SK-N-SH treated with all-trans-retinoic acid at 6 μM for 48 hours (cell line): ENCODE results near the gene IFNGR1.

Source experiments
- ATAC-seq: fragments of 200-7000 bp; cut with Tn5 transposase; 3 replicates; pipeline ENCODE4 v1.9.1; 2020; ENCODE audit warnings: mild to moderate bottlenecking, moderate library complexity
- ESRRG ChIP-seq: fragments of 250-450 bp; sonication (Bioruptor Pico); IDR thresholded peaks from 2 replicates; pipeline ENCODE4 v1.6.1; 2021; ENCODE audit warnings: mild to moderate bottlenecking
- GLIS3 ChIP-seq: fragments of 250-450 bp; sonication (Bioruptor Pico); IDR thresholded peaks from 2 replicates; pipeline ENCODE4 v1.5.0; 2020; ENCODE audit warnings: mild to moderate bottlenecking, moderate library complexity
- PATZ1 ChIP-seq: fragments of 250-450 bp; sonication (Bioruptor Pico); IDR thresholded peaks from 2 replicates; pipeline ENCODE4 v1.8.0; 2020; ENCODE audit warnings: mild to moderate bottlenecking, moderate library complexity, borderline replicate concordance
- RARB ChIP-seq: fragments of 250-450 bp; sonication (Bioruptor Pico); IDR thresholded peaks from 2 replicates; pipeline ENCODE4 v1.8.0; 2021; ENCODE audit warnings: mild to moderate bottlenecking, moderate library complexity
- TOX ChIP-seq: fragments of 250-450 bp; sonication (Bioruptor Pico); IDR thresholded peaks from 2 replicates; pipeline ENCODE4 v1.8.0; 2021; ENCODE audit warnings: mild to moderate bottlenecking, moderate library complexity, borderline replicate concordance
- ZFP3 ChIP-seq: fragments of 250-450 bp; sonication (Bioruptor Pico); IDR thresholded peaks from 2 replicates; pipeline ENCODE4 v1.5.0; 2020; ENCODE audit warnings: mild to moderate bottlenecking, moderate library complexity
- ZNF565 ChIP-seq: fragments of 450-650 bp; formaldehyde crosslinking; conservative IDR thresholded peaks from 2 replicates; pipeline ENCODE4 v1.5.0; 2020; ENCODE audit warnings: low read depth, mild to moderate bottlenecking, moderate library complexity
- ZNF70 ChIP-seq: fragments of 450-650 bp; formaldehyde crosslinking; IDR thresholded peaks from 2 replicates; pipeline ENCODE4 v1.5.0; 2020; ENCODE audit warnings: mild to moderate bottlenecking, moderate library complexity
- ZNF8 ChIP-seq: fragments of 450-650 bp; formaldehyde crosslinking; IDR thresholded peaks from 2 replicates; pipeline ENCODE4 v1.5.0; 2020; ENCODE audit warnings: mild to moderate bottlenecking, moderate library complexity

The IFNGR1 gene

GRCh38 chr6:137149035-137149393 lies 70.2 kb downstream of the IFNGR1 start (continued):
- TF ChIP-seq ESRRG (CRISPR knock-in tag): no peak
- no peak for TF ChIP-seq GLIS3
- TF ChIP-seq ZNF8 (CRISPR knock-in tag): no peak
- no peak for TF ChIP-seq TOX (CRISPR knock-in tag)
- no peak for TF ChIP-seq PATZ1
- no peak for TF ChIP-seq ZNF565
- TF ChIP-seq, all 23 proteins: peak for 0

DNA sequence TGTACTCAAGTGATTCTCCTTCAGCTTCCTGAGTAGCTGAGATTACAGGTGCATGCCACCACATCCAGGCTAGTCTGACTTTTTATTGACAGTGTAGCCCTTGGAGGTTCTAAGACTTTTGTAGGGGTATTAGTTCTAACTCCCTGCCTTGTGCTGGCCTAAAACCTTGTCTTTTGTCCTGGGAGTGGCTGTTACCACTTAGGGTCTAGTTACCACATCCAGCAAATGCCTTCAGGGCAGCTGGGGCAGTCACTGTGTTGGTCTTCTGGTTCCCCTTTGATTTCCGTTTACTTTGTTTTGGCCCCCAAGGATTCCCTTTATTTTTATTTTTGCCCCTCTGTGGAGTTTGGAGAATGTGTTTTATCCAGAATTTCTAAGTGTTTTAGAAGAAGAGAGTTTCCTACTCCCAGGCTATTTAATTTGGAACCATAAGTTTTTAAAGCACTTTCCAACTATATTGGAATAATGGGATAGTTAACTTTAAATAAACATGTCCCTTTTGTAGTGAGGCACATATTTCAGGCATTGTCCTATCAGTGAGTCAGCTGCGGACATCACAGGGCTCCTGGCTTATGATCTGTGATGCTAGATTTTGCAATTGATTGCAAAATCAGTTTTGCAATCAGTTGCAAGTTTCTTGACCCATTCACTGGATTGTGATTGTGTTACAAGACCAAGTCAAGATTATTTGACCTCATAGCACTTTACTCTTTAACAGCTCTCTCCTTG lies 70.7 kb downstream of the IFNGR1 start:
- no peak for ATAC-seq
- no peak for TF ChIP-seq ZFP3 (CRISPR knock-in tag)
- no peak for TF ChIP-seq RARB (CRISPR knock-in tag)
- TF ChIP-seq ZNF70 (CRISPR knock-in tag): no peak
